Spleen (tissue), 7 donors: ENCODE data around the gene PRKCD.

ENCODE experiments used
- POLR2A ChIP-seq, 3 donors: fragments of 450-650 bp; IDR thresholded peaks; one replicate each; pipeline ENCODE4 v1.5.1; 2017; ENCODE audit warnings: antibody characterized with exemption in 3 of 3, mild to moderate bottlenecking in 1 of 3
- POLR2AphosphoS5 ChIP-seq, 3 donors: sonication (generic); formaldehyde crosslinking; IDR thresholded peaks; one replicate each; pipeline ENCODE4 v1.5.1; 2017; ENCODE audit warnings: antibody characterized with exemption in 3 of 3
- TF ChIP-seq, protein P1 (sequence below), 11 experiments: fragments of 200-600 bp in 7 of 11; fragments of 450-650 bp in 4 of 11; sonication (generic) in 4 of 11; IDR thresholded peaks in 8 of 11; conservative IDR thresholded peaks in 3 of 11; 1 replicate in 7 of 11; 2 replicates in 4 of 11; pipeline versions ENCODE4 v1.4.0 to v1.8.0; 2016 to 2021; ENCODE audit warnings: antibody characterized with exemption in 11 of 11, inconsistent platforms in 4 of 11, mild to moderate bottlenecking in 1 of 11
- donor health status: DM: no; HTN: no; CAD: no; lungs with moderate emphysema.
- donor health status: DM: no; HTN: no; CAD: no.
- donor health status: DM: no; HTN: no; CAD: no.

DNA sequence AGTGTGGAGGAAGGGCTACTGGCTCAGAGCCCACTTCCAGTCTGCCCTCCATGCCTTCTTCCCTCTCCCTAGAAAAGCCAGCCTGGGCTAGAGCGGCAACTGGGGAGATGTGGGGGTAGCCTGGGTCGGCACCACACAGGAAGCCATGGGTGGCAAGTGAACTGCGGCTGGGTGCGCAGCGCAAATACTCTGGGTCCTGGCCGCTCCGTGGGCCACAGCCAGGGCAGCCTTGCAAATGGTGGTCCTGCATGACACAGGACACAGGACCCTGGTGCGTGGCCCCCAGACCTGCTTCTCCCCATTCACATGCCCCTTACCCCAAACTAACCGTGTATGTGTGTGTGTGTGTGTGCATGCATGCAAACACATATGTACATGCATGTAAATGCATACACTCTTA lies 25.7 kb downstream of the PRKCD start:
- TF ChIP-seq POLR2A (IDR thresholded peaks at IDR 0.05) (no peak), POLR2AphosphoS5 (IDR thresholded peaks at IDR 0.05) (no peak)
- TF ChIP-seq, protein P1, sequence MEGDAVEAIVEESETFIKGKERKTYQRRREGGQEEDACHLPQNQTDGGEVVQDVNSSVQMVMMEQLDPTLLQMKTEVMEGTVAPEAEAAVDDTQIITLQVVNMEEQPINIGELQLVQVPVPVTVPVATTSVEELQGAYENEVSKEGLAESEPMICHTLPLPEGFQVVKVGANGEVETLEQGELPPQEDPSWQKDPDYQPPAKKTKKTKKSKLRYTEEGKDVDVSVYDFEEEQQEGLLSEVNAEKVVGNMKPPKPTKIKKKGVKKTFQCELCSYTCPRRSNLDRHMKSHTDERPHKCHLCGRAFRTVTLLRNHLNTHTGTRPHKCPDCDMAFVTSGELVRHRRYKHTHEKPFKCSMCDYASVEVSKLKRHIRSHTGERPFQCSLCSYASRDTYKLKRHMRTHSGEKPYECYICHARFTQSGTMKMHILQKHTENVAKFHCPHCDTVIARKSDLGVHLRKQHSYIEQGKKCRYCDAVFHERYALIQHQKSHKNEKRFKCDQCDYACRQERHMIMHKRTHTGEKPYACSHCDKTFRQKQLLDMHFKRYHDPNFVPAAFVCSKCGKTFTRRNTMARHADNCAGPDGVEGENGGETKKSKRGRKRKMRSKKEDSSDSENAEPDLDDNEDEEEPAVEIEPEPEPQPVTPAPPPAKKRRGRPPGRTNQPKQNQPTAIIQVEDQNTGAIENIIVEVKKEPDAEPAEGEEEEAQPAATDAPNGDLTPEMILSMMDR (IDR thresholded peaks at IDR 0.05 in 8 of 11, conservative IDR thresholded peaks at IDR 0.05 in 3 of 11) = no peak
